Activated CD4-positive, alpha-beta T cell treated with anti-CD3 and anti-CD28 coated beads for 4 hours (primary cell): ENCODE data around the gene FXYD6.
"Not testable (repeated sequence)": the region's sequence is repeated elsewhere in the genome, so short reads cannot be mapped to it uniquely, and the experiment has no call there.

Source experiments
- DNase-seq, 2 donors: peaks; one replicate each; pipeline ENCODE4 v3.0.0-alpha.2; 2020

The FXYD6 gene, protein sequence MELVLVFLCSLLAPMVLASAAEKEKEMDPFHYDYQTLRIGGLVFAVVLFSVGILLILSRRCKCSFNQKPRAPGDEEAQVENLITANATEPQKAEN

DNA sequence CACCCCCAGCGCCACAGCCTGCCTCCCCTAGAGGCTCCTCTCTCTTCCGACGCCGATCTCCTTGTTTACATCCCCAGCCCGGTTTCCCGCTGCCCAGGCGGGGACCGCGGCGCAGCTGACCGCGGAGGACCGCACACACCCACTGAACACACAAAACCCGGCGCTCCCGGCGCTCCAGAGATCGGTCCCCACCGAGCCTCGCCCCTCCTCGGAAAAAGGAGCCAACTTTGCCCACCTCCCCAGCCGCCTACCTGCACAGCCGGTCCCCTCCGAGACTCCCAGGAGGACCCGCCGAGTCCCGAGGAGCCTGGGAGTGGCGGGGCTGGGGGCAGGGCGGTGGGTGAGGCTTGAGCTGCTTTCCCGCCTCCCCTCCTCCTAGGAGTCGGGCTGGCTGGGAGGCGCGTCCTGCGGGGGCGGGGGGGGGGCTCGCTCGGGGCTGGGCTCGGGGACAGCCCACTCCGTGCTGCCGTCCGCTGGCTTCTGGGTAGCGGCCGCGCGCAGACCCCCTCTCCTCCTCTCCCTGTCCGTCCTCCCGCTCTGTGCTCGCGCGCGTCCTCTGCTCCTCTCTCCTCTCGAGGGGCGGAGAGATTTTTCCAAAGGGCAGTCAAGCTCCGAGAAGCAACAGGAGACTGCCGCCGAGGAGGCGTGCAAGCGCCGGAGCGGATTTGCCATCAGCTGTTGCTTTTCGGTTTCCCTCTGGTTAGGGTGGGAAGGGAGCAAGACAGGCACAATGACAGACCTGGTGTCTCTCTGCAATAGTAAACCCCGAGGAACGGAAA, at the start of gene FXYD6:
TSS of gene FXYD6 (minus strand) at position 318 of the 779 bp plus-strand sequence. CDS start 33,882 bp downstream, outside the sequence.
- no peak for DNase-seq

DNA sequence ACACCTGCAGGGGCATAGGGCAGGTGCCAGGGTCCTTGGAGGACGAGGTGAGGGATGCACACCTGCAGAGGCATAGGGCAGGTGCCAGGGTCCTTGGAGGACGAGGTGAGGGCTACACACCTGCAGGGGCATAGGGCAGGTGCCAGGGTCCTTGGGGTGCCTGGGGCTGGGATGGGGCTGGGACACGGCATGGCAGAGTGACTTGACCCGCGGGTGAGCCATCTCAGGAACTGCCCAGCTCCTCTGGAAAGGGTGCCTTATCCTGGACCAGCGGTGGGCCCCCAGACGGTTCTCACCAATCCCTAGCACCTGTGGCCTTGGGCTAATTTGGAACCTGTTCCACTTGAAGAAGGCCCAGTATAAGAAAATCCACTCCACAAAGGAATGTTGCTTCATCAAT, 49.7 kb upstream of the FXYD6 start:
- not testable (repeated sequence) for DNase-seq

DNA sequence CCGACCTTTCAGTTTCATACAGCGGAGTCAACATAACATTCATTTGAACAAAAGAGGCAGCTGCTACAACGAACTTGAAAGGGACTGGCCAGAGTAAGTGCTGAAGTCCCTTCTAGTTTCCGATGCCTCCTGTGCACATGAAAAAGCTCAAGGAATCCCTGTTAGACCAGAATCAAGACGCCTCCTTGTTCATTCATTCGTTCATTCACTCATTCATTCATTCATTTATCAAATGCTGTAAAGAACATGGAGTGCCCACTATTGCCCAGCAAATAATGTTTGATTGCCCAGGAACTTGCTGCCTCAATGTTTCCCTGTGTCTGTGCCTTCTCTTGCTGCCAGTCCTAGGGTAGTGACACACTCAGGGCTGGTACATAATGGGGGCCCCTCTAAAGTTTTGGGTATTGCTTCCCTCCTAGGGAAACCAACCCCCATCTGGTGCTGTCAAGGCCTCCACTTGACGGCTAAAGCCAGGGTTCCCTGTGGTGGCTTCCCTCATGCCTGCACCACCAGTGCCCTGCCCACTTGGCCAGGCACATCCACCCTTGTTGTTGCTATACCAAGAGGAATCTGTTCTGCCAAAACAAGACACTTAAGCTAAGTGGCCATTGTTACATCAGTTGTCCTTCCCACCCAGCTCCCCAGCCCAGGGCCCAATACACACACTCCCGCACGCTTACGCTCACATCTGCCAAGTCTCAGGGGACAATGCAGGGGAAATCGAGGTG, 48.9 kb upstream of the FXYD6 start:
- DNase-seq, result no peak

GRCh38 chr11:117924631-117925170, 48.2 kb upstream of the FXYD6 start:
- DNase-seq, result no peak

DNA sequence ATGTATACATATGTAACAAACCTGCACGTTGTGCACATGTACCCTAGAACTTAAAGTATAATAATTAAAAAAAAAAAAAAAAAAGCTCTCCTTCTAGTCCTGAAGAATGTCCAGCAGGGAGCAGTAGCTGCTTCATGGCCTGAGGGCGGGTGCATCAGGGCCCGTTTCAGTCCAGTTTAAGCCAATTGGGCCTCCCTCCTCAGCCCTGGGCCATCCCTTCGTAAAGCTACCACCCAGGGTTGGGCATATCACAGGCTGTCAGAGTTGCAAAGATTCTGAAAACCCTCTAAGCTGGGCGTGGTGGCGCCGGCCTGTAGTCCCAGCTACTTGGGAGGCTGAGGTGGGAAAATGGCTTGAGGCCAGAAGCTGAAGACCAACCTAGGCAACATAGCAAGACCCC, 47.3 kb upstream of the FXYD6 start:
- DNase-seq, result no peak

DNA sequence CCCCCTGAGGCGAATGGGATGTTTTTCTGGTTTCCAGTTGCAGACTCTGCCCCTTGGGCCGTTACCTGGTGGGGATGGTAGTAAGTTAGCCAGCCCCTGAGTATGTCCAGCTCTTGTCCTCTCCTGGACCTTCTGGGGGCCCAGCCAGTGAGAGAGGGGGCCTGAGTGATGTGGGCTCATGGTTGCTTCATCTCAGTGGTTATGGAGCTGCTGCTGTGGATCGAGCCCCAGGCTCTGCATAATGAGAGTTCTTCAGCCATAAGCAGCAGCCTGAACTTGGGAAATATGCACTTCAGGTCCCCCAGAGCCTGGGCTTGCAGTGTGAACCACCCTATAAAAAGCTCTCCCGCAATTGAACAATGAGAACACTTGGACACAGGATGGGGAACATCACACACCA, 46.8 kb upstream of the FXYD6 start:
- no peak for DNase-seq

GRCh38 chr11:117921893-117922292, 45.4 kb upstream of the FXYD6 start:
- DNase-seq, result no peak

DNA sequence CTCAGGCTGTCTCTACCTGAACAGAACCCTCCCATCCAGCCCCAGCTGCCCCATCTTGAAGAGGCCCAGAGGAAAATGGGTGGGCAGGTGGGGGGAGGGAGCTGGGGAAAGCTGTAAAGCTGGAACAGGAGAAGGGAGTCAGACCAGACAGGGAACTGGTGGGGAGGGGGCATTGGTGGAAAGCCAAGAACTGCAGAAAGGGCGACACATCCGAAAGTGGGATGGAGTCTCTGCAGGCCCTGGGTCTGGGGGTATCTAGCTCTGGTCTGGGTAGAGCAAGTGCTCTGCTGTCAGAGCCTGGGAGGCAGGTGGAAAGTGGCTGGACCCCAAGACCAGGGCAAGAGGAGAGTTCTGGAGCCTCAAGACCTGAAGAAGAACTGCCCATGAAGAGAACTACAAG, 45.0 kb upstream of the FXYD6 start:
- no peak for DNase-seq

DNA sequence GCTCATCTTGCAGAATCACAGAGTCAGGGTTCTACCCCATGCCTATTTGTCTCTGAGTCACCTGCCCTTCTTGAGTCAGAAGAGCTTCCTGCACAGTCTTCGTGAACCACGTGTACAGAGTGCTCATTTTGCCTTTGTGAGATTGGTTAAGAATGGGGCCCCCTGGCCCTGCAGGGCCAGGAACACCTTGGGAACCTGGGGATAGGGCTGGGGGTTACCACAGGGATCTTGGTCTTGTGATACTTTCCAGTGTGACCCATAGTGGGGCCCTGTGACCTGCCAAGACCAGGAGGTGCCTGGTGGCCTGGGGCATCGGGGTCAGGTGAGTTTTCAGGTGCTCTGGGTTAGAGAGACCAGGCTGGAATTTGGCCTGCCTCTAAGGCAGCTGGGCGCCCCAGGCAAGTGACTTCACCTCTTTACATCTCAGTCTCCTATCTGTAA, 43.3 kb upstream of the FXYD6 start:
- DNase-seq, result no peak

GRCh38 chr11:117919341-117919740, 42.9 kb upstream of the FXYD6 start:
- DNase-seq, result no peak

DNA sequence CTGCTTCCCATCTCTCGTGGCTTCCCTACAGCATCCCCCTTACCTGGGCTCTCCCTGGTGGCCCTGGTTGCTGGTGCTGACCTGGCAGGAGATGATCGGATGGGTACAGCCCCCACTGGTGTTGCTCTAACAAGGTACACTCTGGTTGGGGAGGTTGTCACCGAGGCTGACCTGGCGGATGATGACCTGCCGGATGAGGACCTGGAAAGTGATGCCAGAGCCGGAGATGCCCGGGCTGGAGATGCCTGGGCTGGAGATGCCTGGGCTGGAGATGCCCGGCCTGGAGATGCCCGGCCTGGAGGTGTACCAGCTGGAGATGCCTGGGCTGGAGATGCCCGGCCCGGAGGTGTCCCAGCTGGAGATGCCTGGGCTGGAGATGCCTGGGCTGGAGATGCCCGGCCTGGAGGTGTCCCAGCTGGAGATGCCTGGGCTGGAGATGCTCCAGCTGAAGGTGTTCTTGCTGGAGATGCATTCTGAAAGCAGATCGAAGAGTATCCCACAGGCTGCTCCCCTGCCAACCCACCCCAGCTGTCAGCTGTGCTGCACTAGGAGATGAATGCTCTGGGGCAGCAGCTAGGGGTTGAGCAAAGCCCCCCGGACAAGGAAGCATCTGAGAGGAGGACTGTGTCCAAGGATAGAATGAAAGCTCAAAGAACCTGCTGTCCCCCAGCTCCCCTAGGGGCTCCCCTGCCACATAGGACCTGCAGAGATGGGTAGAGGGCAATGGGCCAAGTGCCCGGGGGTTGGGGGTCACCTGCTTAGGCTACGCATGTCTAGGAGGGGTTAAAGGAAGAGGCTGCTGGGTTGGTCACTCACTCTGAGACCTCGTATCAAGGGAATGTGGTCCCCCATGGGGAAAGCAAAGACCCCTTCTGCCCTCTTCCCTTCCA, 42.2 kb upstream of the FXYD6 start:
- DNase-seq, result no peak

DNA sequence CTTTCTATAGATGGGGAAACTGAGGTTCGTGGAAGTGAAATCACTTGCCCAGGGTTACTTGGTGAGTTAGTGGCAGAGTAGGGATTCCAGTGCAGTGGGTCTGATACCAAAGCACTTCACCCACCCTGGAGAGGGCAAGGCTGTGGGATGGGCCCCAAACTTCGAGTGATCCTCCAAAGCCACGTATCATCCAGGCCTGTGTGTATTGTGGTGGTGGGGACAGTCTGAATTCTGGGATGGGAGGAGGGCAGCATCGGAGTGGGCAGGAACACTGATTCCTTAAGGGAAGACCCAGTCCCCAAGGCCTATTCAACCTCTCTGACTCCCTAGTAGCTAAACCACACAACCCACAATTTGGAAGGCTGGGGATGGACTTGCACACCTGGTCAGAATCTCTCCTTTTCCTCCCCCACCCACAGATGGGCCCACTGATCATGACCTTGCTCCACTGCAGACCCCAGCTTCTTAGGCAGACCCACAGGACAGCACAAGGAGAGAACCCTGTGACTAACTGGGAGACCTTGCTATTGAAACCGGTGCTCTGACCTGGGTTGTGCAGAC, 41.2 kb upstream of the FXYD6 start:
- no peak for DNase-seq

- DNase-seq, result no peak
Observed at GRCh38 chr11:117916956-117917355, 40.5 kb upstream of the FXYD6 start.

DNA sequence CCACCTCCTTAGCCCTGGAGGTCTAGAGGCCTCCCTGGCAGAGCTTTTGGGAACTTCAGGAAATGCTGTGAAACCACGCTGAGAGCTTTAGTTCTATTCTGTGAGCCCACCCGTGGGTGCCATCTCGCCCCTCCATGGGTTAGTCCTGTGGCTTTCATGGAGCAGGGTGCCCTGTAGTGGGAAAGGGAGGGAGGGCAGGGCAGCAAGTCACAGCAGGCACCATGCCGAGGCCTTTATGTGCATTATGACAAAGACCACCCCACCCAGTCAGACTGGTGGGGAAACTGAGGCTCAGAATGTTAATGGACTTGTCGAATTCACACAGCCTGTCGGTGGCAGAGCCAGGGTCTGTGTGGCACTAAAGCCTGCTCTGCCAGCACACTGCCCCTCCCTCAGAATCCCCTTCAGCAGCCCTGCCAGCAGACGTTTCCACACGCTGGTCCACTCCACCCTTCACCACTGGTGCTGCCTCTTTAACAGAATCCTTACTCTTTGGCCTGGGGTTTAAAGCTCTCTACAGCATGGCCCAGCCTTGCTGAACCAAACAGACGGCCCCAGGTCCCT, 39.3 kb upstream of the FXYD6 start:
- DNase-seq, result no peak

DNA sequence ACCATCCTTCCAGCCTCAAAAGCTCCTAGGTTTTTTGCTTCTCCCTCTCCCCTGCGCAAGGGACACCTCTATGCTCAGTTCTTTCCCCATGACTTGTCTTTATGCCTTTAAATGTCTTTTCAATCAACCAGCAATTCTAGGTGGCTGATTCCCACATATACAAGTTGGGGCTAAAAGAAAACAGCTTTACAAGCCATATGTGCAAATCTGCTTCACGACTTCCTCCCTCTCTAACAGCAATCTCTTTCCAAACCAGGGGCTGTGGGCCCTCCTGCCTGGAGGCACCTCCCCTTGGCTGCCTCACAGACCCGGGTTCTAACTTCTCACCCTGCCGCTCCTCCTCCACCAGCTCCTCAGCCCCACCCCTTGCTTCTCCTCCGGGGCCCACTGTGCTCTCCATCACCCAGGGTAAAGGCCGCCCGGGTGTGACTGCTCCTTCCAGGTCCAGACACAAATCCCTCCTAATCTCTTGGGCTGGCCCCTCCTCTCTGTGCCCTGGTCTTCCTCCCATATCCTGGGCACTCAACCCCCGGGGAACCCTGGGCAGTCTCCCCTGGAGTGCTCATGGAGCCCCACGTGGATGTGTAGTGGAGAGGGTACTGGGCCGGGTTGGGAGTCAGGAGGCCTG, 38.6 kb upstream of the FXYD6 start:
- DNase-seq, result no peak

DNA sequence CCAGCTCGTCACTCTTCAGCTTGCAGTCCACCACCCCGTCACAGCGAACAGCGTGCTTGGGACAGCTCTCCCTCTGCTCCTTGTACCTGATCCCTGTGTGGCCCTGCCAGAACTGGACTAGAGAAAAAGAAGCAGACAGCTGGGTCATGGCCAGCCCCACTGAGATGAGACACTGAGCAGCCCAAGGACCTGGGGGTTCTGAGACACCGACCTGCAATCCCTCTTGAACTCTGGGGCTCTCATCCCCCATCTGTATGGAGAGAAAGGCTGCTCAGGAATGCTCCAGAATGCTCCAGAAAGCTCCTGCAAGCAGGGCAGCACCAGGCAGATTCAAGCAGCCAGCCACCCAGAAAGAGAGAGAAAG, 37.9 kb upstream of the FXYD6 start:
- DNase-seq, result no peak

DNA sequence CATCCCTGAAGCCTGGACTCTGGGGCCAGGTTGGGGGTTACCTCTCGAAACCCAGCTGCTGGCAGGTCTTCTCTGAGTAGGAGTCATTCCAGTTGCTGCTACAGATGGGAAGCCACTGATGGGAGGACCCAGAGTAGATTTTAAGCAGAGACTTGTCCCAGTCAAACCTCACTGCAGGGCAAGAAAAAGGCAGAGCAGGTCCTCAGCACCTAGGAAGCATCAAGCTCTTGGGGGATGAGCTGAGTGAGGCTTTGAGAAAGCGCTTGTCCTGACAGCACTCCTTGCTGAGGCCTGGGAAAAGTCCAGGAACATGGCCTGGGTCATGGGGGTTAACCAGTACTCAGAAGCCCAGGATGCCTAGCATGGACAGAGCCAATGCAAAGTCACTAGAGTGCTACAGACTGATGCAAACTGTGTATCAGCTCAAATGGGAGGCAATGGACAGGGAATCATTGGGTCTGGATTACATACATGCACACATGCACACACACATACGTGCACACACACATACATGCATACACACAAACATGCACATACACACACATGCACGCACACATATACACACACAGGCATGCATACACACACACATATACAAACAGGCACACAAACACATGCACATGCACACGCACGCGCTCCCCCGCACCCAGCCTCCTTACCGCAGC, 37.4 kb upstream of the FXYD6 start:
- DNase-seq, result no peak

DNA sequence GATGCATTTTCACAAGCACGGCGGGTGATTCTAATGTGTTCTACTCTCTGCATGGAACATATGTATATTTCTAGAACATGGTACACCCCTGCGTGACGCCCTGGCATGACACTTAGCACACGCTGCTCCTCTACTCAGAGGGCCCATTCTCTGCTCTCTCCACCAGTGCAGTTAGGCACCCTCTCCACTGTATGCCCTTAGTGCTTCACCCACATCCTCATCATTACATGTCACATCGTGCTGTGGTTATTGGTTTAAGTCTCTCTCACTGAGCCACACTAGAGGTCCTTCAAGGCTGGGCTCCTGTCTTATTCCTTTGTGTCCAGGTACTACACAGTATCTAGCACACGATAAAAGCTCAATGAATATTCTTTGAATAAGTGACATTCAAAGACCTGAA, 36.0 kb upstream of the FXYD6 start:
- no peak for DNase-seq

DNA sequence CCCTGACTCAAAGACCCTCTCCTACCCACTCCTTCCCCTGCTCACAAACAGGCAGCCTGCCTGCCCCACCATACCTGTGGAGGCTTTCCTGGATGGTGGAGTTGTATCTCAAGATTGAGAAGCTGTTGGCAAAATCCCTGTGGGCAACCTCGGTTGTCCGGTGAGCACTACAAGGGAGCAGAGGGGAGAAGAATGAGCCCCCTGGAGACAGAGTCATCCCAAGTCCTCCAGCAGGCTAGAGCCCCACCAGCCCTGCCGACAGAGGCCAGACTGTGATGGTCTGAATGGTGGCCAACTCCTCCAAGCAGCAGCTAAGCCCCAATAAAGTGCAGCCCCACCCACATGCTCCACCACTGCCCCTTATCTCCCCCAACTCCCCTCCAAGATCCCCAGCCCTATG, 35.2 kb upstream of the FXYD6 start:
- no peak for DNase-seq

DNA sequence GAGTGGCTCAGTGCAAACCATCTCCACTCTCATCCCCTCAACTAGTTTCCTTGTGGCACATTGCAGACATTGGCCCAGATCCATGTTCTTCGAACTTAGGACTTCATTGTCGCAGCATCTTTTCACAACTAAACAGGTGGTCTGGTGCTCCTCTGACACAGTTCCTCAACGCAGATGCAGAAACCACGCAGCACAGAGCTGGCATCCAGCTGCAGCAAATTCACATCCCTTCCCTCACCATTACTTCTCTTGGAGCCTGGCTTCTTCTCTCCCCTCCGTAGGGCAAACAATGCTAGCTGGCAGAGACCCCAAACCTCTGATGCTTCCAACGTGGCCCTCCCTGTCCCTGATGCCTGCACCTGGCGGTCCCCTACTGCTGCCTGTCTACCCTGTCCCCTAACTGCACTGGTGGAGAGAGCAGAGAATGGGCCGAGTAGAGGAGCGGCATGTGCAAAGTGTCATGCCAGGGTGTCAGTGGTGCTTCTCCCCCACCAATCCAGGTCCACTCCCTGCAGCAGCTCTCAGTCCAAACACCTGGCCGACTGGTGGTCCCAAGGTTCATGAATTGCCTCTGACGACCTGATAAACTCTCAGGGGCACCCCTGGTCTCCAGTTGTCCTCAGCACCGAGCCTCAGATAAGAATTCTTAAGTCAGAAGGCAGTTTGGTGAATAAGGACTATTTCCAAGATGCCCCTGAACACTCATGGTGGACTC, 34.6 kb upstream of the FXYD6 start:
- no peak for DNase-seq

- no peak for DNase-seq
Observed at GRCh38 chr11:117910525-117910924, 34.1 kb upstream of the FXYD6 start.
